ENCODE data around the gene GRAMD1A.

DNA sequence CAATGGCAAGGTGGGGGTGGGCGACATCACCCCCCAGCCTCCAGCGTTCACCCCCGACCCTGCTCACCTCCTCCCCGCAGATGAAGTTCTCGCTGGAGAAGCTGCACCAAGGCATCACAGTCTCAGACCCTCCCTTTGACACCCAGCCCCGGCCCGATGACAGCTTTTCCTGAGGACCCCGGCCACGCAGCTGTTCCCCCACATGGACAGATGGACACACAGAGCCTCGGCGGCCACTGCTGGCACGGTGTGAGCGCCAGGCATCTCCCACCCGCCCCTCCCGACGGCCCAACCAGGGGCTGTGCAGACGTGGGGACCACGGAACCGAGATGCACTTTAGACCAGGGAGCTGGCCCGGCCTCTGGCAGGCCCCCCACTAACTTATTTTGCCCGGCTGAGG lies 25.8 kb downstream of the GRAMD1A start:
- TF ChIP-seq POLR2AphosphoS5 (IDR thresholded peaks at IDR 0.05; ENCODE audit: low read depth, low read length) = no peak
- no peak for TF ChIP-seq FOXJ3 (CRISPR knock-in tag; IDR thresholded peaks at IDR 0.05)

Data from SK-N-SH (cell line).